GM18502 (cell line): ENCODE measurements around the gene CABP1.
"Not testable (repeated sequence)": the region's sequence is repeated elsewhere in the genome, so short reads cannot be mapped to it uniquely, and the experiment has no call there.

Experiments used
- ATAC-seq: cut with Tn5 transposase; IDR thresholded peaks from one replicate; pipeline ENCODE4 v1.9.1; 2021; ENCODE audit warnings: mild to moderate bottlenecking; ENCODE audit not compliant: unreplicated experiment, poor library complexity

The CABP1 gene

DNA sequence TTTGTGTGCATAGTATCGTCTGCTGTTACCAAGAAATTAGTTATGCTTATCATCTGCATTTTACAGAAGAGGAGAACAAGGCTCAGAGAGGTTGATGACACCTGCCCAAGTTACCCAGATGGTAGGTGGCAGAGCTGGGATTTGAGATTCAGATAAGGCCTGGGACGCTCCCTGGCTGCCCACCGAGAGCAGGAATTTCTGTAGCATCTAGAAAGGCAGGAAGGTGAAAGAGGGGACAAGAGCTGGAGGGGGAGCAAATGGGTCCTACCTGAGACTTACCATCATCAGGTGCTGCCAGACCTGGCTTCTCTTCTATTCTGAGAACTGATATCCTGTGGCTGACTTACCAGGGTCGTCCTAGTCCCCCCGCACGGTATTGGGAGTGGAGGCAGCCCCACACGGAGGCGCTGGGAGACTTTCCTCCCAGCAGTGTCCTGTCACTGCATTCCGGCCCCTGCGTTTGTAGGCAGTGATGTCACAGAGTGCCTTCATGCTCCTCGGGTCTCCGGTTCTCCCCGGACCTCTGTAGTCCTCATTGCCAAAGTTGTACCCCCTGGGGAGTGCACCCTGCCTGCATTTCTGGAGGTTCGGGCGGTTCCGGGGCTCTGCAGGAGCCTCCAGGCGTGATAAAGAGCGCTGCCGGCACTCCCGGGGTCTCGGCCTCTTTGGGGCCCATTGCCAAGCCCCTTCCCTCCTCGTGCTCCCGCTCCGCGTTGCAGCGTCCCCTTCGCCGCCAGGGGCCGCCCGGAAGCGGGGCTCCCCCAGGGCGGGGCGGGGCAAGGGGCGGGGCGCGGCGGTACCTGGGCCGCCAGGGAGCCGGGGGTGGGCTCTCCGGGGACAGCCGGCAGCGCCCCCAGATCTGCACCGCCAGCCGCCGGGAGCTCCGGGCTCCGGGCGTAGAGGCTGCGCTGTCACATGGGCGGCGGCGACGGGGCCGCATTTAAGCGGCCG is at the start of gene CABP1:
Gene CABP1 (plus strand): TSS at position 856 of the 951 bp plus-strand sequence. CDS start 60 bp downstream, at position 916.
- peak; percentile 70 for ATAC-seq

DNA sequence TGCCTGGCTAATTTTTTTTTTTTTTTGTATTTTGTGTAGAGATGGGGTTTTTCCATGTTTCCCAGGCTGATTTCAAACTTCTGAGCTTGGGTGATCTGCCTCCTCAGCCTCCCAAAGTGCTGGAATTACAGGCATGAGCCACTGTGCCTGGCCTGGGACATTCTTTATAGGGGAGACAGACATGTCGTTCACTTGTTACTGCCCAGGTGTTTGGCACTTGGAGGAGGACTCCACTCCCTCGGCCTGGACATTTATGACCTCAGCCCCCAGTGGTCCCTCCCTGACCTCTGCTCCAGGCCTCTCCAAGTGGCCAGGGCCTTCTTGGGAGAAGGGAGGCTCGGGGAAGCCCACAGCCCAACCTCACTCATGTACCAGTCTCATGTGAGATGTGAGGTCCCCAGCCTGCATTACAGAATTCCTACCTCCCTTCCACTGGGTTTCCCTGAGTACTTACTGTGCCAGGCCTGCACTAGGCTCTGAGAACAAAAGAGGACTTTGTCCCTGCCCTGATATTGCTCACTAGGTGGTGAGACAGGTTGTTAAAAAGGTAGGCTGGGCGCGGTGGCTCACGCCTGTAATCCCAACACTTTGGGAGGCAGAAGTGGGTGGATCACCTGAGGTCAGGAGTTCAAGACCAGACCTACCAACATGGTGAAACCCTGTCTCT is 49.6 kb upstream of the CABP1 start:
- ATAC-seq = no peak

DNA sequence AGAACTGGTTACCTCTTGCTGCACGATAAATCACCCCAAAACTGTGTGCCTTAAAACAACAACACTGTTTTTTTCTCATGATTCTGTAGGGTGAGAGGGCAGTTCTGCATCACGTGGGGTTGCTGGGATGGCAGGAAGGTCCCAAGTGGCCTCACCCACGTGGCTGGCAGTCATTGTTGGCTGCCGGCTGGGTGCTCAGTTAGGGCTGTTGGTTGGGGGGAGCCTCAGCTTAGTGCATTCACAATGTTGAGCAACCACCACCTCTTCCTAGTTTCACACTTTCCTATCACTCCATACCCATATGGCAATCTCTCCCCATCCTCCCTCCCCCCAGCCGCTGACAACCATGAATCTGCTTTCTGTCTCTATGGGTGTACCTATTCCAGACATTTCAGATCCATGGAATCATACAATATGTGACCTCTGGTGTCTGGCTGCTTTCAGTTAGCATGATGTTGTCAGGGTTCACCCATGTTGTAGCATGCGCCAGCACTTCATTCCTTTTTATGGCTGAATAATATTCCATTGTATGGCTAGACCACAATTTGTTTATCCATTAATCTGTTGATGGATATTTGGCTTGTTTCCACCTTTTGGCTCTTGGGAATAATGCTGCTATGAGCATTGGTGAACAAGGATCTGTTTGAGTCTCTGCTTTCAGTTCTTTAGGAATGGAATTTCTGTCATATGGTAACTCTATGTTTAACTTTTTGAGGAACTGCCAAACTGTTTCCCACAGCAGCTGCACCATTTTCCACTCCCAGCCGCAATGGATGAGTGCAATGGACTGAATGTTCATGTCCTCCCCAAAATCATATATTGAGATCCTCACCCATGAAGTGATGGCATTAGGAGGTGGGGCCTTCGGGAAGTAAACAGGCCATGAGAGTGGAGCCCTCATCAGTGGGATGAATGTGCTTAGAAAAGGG is 48.0 kb upstream of the CABP1 start:
- no peak for ATAC-seq

DNA sequence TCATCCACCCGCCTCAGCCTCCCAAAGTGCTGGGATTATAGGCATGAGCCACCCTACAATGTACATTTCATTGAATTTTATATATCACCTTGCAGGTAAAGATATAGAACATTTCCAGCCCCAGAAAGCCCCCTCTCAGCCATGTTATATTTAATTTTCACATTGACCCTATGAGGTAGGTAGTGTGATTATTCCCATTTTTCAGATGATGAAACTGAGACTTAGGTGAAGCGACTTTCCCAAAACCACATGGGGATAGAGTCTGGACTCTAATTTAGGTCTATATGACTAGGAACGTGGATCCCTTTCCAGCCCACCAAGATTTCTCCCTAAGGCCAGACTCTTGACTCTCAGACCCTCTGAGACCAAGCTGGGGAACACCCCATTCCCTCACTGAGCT is 43.5 kb upstream of the CABP1 start:
- ATAC-seq = no peak

DNA sequence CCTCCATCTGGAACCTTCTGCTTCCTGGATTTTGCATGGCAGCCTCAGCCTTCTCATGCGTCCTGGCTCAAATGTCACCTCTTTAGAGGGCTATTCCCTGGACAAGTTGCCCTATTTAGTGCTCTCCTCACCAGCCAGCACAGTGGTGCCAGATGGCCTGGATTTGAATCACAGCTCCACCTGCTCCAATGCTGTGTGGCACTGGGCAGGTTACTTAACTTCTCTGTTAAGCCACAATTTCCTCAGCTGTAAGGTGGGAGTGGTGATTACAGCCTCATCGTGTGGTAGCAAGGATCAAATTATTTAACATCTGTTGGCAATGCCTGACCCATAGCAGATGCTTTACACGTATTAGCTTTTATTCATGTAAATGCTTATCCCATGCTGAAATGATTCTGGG is 42.6 kb upstream of the CABP1 start:
- ATAC-seq = no peak

DNA sequence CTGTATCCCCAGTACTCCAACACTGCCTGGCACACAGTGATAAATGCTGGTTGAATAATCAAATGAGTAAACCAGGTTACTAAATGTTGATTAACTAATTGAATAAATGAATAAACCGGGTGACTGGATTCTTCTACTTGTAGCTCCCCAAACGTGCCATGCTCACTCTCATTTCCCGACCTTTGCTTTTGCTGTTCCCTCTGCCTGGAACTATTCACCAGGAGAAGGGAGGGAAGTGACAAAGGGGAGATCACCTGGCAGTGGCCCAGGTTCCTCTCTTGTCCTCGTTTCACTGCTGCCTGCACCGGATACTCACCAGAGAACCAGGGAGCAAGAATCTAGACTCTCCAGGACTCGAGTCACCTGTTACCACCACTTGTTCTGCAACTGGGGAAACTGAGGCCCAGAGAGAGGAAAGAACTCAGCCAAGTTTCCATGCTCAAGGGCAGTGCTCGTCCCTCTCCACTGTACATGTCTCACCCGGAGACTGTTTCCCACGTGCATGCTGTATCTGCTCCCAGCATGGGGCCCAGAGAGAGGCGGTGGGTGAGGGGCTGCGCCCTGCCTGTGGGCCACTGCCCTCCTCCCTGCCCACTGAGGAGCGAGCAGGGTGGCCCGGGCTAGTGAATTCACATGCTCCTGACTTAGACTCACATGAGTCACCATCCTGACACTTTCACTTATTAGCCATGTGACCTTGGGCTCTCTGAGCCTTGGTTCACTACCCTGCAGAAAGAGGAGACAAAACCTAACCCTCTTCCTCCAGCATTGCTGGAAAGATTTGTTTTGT is 41.6 kb upstream of the CABP1 start:
- ATAC-seq = no peak

DNA sequence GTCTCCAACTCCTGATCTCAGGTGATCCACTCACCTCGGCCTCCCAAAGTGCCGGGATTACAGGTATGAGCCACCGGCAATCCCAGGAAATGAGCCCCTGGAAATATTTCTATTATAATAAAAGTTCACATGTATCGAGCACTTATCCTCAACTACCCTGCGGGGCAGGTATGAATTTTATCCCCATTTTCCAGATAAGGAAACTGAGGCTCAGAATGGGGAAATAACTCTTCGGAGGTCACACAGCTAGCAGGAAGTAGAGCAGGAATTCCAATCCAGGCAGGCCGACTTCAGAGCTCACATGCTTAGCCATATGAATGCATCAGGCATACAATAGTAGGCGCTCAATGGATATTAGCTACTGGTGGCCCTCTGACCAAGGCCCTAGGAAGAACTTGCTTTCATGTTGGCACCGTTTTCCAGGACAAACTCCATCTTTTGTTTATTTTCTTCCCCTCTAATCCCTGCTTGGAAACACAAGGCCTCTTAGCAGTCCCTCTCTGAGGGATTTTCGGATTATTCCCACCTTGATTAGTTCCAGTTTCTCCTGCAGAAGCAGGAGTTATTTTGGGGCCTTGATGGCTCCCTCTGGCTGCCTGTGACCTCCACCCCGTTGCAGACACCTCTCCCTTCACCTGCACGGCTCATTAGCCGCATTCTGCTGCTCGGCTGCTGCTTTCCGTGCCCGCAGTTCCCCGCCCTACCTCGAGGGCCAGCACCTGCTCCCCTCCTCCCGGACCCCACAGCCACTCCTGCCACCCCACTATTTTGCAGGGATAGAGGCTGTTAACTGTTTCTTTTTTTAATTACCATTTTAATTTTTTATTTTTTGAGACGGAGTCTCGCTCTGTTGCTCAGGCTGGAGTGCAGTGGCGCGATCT is 40.5 kb upstream of the CABP1 start:
- ATAC-seq = no peak

DNA sequence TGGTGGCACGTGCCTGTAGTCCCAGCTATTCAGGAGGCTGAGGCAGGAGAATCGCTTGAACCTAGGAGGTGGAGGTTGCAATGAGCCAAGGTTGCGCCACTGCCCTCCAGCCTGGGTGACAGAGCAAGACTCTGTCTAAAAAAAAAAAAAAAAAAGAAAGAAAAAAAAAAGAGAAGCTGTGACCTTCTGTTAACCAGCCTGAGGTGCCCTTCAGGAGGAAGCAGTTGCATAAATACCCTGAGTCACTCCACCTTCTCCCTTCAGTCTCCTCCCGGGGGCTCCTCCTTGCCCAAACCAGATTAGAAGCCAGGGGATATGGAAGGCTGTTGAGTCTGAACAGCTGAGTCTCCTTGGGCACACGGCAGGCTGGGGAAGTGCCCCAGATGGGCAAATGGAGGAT is 38.0 kb upstream of the CABP1 start:
- ATAC-seq = not testable (repeated sequence)

DNA sequence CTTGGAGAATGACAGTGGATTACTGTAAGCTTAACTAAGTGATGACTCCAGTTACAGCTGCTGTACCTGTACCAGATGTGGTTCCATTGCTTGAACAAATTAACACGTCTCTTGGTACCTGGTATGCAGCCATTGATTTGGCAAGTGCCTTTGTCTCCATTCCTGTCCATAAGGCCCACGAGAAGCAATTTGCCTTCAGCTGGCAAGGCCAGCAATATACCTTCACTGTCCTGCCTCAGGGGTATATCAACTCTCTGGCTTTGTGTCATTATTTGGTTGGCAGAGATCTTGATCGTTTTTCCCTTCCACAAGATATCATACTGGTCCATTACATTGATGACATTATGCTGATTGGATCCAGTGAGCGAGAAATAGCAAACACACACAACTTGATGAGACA is 29.9 kb upstream of the CABP1 start:
- ATAC-seq = no peak

DNA sequence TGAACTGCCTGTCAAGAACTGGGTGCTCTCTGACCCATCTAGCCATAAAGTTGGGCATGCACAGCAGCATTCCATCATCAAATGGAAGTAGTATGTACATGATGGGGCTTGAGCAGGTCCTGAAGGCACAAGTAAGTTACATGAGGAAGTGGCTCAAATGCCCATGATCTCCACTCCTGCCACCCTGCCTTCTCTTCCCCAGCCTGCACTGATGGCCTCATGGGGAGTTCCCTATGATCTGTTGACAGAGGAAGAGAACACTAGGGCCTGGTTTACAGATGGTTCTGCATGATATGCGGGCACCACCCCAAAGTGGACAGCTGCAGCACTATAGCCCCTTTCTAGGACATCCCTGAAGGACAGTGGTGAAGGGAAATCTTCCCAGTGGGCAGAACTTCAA is 28.9 kb upstream of the CABP1 start:
- not testable (repeated sequence) for ATAC-seq

DNA sequence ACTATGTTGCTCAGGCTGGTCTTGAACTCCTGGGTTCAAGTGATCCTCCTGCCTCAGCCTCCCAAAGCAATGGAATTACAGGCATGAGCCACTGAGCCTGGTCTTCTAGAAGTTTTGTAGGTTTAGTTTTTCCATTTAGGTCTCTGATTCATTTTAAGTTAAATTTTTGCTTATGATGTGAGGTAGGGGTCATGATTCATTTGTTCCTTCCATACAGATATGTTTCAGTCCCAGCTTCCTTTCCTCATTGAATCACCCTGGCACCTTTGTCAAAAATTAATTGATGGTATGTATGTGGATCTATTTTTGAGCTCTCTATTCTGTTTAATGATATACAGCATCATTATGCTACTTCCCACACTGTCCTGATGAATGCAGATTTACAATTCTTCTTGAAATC is 25.6 kb upstream of the CABP1 start:
- ATAC-seq = no peak

DNA sequence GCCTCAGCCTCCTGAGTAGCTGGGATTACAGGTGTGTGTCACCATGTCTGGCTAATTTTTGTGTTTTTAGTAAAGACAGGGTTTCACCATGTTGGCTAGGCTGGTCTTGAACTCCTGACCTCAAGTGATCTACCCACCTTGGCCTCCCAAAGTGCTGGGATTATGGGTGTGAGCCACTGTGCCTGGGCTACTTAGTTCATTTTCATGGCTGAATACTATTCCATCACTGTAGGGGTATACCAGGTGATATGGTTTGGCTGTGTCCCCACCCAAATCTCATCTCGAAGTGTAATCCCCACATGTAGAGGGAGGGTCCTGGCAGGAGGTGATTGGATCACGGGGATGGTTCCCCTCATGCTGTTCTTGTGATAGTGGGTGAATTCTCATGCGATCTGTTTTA is 23.2 kb upstream of the CABP1 start:
- not testable (repeated sequence) for ATAC-seq

DNA sequence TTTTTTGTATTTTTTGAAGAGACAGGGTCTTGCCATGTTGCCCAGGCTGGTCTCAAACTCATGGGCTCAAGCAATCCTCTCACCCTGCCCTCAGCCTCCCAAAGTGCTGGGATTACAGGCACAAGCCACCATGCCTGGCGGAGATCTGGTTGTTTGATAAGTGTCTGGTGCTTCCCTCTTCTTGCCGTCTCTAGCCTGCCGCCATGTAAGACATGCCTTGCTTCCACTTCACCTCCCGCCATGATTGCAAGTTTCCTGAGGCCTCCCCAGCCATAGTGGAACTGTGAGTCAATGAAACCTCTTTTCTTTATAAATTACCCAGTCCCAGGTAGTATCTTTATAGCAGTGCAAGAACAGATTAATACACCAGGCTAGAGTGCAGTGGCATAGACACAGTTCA is 22.7 kb upstream of the CABP1 start:
- ATAC-seq = not testable (repeated sequence)

DNA sequence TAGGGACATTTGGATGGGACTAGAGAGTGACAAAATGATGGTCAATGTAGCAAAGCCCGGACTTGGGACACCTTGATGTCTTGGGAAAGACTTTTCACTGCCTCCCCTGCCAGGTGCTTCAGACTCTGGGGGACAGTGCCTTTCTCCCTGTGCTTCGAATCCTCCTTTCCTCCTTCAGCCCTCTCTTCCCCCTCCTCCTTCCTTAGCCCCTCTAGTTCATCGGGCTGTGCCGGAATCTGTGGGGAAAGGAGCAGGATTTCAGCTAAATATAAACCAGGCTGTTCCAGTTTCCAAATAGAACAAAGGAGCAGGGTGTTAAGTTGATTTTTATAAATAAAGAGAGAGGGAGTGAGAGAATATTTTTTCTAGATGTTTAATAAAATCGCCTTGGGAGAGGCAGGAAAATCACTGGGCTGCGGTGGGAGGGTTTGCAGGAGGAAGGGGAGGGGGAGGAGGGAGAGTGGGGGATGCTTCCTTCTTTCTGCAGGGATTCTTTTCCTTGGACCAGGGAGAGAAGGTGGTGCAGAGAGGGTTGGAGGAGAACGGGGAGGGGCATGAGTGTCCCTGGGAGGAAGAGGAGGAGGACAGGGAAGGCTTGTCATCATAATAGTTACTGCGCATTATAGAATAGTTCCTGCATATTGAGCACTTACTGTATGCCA is 21.3 kb upstream of the CABP1 start:
- no peak for ATAC-seq

DNA sequence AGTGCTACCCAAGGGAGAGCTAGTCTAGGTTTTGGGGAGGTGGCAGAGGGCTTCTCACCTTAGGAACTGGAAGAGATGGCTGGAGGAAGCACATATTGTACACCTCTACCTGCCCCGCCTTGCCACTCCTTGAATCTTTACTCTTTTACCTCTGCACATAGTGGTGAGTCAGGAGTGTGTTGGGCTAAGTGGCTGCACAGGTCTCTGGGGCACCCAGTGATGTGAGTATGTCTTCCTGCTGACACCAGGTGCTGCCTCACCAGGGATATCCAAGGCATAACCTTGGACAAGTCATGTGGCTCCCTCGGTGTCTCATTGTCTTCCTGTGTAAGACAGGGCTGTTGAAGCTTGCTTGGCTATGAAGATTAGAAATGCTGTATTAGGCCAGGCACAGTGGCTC is 19.8 kb upstream of the CABP1 start:
- ATAC-seq = no peak

DNA sequence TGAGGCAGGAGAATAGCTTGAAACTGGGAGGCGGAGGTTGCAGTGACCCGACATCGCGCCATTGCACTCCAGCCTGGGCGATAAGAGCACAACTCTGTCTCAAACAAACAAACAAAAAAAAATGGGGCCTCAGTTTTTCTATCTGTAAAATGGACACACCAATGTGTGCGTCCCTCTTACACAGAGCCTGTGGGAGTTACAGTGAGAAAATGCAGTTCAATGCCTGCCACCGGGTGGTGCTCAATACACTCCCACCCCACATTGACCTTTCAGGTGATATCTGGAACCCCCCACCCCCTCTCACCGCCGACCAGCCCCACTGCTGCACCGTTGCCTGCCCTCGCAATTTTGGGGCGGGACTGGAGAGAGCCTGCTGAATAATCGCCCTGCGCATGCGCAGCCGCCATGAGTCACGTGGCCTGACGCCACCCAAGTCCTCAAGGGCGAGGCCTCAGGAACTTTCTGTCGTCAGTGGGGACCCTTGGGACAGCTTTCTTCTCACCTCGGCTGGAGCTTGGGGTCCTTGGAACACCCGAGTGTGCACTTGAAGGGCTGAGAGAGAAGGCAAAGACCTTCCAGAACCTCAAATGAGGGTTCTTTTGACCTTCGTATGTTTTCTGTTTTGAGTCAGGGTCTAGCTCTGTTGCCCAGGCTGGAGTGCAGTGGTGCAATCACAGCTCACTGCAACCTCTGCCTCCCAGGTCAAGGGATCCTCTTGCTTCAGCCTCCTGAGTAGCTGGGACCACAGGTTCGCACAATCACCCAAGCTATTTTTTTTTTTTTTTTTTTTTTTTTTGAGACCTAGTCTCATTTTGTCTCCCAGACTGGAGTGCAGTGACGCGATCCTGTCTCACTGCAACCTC is 14.6 kb upstream of the CABP1 start:
- ATAC-seq = no peak

DNA sequence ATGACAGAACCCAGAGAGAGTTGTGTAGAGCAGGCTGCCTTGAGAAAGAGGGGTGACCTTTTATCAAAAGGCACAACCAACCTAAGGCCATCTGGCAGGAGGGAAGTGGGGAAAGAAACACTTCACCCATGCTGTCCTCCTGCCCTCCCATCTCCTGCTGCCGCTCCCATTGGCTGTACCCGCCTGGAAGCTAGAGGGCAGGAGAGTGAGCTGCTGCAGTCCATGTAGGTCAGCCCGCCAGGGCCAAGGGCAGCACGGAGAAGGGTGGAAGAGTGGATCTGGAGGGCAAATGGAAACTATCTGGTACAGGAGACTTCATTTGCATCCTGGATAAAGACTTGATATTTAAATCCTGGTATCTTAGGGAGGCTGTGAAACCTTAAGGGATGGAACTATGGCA is 11.5 kb upstream of the CABP1 start:
- no peak for ATAC-seq
